Measurements from ENCODE around the gene PAX8.
"Not testable (repeated sequence)": the region's sequence is repeated elsewhere in the genome, so short reads cannot be mapped to it uniquely, and the experiment has no call there.

PAX8 gene

DNA sequence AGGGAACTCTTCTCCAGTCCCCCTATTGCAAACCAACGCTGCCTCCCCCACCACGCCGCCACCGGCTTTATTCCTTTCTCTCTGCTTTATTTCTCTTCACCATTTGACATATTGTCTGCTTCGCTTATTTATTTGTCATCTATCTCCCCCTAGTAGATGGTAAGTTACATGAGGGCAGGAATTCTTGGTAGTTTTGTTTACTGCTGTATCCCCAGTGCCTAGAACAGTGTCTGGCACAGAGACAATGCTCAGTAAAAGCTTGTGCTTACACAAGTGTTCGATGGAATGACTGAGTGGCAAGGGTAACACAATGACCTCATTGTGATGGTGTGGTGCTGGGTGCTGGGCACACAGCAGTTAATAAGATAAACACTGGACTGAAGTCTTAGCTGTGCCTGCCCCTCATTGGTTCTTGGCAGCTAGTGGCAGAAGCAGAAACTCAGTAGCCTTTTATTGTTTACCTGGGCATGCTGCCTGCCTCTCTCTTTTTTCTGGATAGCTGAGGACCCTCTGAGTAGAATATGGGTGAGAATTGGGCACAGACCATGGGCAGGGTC lies 9.5 kb upstream of the PAX8 start:
- H4K5ac ChIP-seq (ENCODE audit: low read length); H4K8ac ChIP-seq (ENCODE audit: low read depth, low read length); H2AK5ac ChIP-seq (ENCODE audit: low read length); H2BK15ac ChIP-seq (replicated peaks; ENCODE audit: low read depth); H3K4ac ChIP-seq (ENCODE audit: low read depth, low read length); H3K4me2 ChIP-seq (ENCODE audit: low read length); H3K27ac ChIP-seq (ENCODE audit: low read depth, low read length); H3K4me3 ChIP-seq (ENCODE audit: low read length); H3K9ac ChIP-seq (ENCODE audit: low read length); H2BK120ac ChIP-seq (ENCODE audit: low read depth, low read length); H3K18ac ChIP-seq (ENCODE audit: low read length); DNase-seq; H3K79me2 ChIP-seq (ENCODE audit: control insufficient read depth, insufficient read depth, low read length); H3K4me1 ChIP-seq (ENCODE audit: control insufficient read depth, low read depth, low read length); H3K23ac ChIP-seq (ENCODE audit: low read length); H3K79me1 ChIP-seq (ENCODE audit: low read length); H3K36me3 ChIP-seq (ENCODE audit: control insufficient read depth, insufficient read depth, low read length); H2BK5ac ChIP-seq (ENCODE audit: low read length); H3K56ac ChIP-seq (ENCODE audit: low read length): not testable (repeated sequence)
- no CpG with 5 or more reads among the region's 6 CpGs for WGBS (ENCODE audit: extremely low coverage, insufficient coverage, low lambda C conversion rate)
- H3K27me3 ChIP-seq (ENCODE audit: insufficient read depth, low read length, poor library complexity) = peaks cover 16% of the 10 kb centered on the region

- Histone ChIP-seq H3K4me3 (ENCODE audit: low read length) (no peak overlapping the region), H3K18ac (ENCODE audit: low read length) (no peak overlapping the region), H3K9ac (ENCODE audit: low read length) (no peak overlapping the region), H2AK5ac (ENCODE audit: low read length) (no peak overlapping the region), H3K56ac (ENCODE audit: low read length) (no peak overlapping the region), H3K79me2 (ENCODE audit: control insufficient read depth, insufficient read depth, low read length) (no peaks in the 10 kb centered on the region), H3K27ac (ENCODE audit: low read depth, low read length) (no peak overlapping the region), H4K5ac (ENCODE audit: low read length) (no peak overlapping the region), H3K4ac (ENCODE audit: low read depth, low read length) (no peak overlapping the region), H3K36me3 (ENCODE audit: control insufficient read depth, insufficient read depth, low read length) (no peaks in the 10 kb centered on the region), H4K8ac (ENCODE audit: low read depth, low read length) (no peak overlapping the region), H3K4me2 (ENCODE audit: low read length) (no peak overlapping the region), H3K23ac (ENCODE audit: low read length) (no peak overlapping the region), H3K27me3 (ENCODE audit: insufficient read depth, low read length, poor library complexity) (peaks cover 3% of the 10 kb centered on the region), H2BK120ac (ENCODE audit: low read depth, low read length) (no peak overlapping the region), H3K4me1 (ENCODE audit: control insufficient read depth, low read depth, low read length) (no peaks in the 10 kb centered on the region), H2BK15ac (replicated peaks; ENCODE audit: low read depth) (no peak overlapping the region), H3K79me1 (ENCODE audit: low read length) (no peaks in the 10 kb centered on the region), H2BK5ac (ENCODE audit: low read length) (no peak overlapping the region)
- DNase-seq = no peak
- WGBS (ENCODE audit: extremely low coverage, insufficient coverage, low lambda C conversion rate) = no CpG with 5 or more reads among the region's 3 CpGs
These were observed 7.1 kb upstream of the PAX8 start for GRCh38 chr2:113285816-113286215.

GRCh38 chr2:113284999-113285398 lies 6.3 kb upstream of the PAX8 start:
- not testable (repeated sequence) for DNase-seq; H3K4me2 ChIP-seq (ENCODE audit: low read length); H3K9ac ChIP-seq (ENCODE audit: low read length); H3K56ac ChIP-seq (ENCODE audit: low read length); H3K4me1 ChIP-seq (ENCODE audit: control insufficient read depth, low read depth, low read length); H2AK5ac ChIP-seq (ENCODE audit: low read length); H2BK5ac ChIP-seq (ENCODE audit: low read length); H4K5ac ChIP-seq (ENCODE audit: low read length); H3K18ac ChIP-seq (ENCODE audit: low read length); H3K4me3 ChIP-seq (ENCODE audit: low read length); H3K36me3 ChIP-seq (ENCODE audit: control insufficient read depth, insufficient read depth, low read length); H3K27me3 ChIP-seq (ENCODE audit: insufficient read depth, low read length, poor library complexity); H2BK120ac ChIP-seq (ENCODE audit: low read depth, low read length); H3K79me2 ChIP-seq (ENCODE audit: control insufficient read depth, insufficient read depth, low read length); H2BK15ac ChIP-seq (replicated peaks; ENCODE audit: low read depth); H4K8ac ChIP-seq (ENCODE audit: low read depth, low read length); H3K79me1 ChIP-seq (ENCODE audit: low read length); H3K4ac ChIP-seq (ENCODE audit: low read depth, low read length); H3K27ac ChIP-seq (ENCODE audit: low read depth, low read length); H3K23ac ChIP-seq (ENCODE audit: low read length)
- WGBS (ENCODE audit: extremely low coverage, insufficient coverage, low lambda C conversion rate) = no CpG with 5 or more reads among the region's 6 CpGs

GRCh38 chr2:113284476-113284875 lies 5.8 kb upstream of the PAX8 start:
- Histone ChIP-seq H3K27me3 (ENCODE audit: insufficient read depth, low read length, poor library complexity) (peaks cover 7% of the 10 kb centered on the region), H3K18ac (ENCODE audit: low read length) (no peak overlapping the region), H3K9ac (ENCODE audit: low read length) (no peak overlapping the region), H3K79me2 (ENCODE audit: control insufficient read depth, insufficient read depth, low read length) (no peaks in the 10 kb centered on the region), H3K56ac (ENCODE audit: low read length) (no peak overlapping the region), H4K5ac (ENCODE audit: low read length) (no peak overlapping the region), H3K79me1 (ENCODE audit: low read length) (no peaks in the 10 kb centered on the region), H3K4ac (ENCODE audit: low read depth, low read length) (no peak overlapping the region), H2AK5ac (ENCODE audit: low read length) (no peak overlapping the region), H2BK15ac (replicated peaks; ENCODE audit: low read depth) (no peak overlapping the region), H3K36me3 (ENCODE audit: control insufficient read depth, insufficient read depth, low read length) (no peaks in the 10 kb centered on the region), H3K4me1 (ENCODE audit: control insufficient read depth, low read depth, low read length) (no peaks in the 10 kb centered on the region), H3K27ac (ENCODE audit: low read depth, low read length) (no peak overlapping the region), H3K4me3 (ENCODE audit: low read length) (no peak overlapping the region), H3K4me2 (ENCODE audit: low read length) (no peak overlapping the region), H2BK120ac (ENCODE audit: low read depth, low read length) (no peak overlapping the region), H3K23ac (ENCODE audit: low read length) (no peak overlapping the region), H2BK5ac (ENCODE audit: low read length) (no peak overlapping the region), H4K8ac (ENCODE audit: low read depth, low read length) (no peak overlapping the region)
- no CpG with 5 or more reads among the region's 1 CpG for WGBS (ENCODE audit: extremely low coverage, insufficient coverage, low lambda C conversion rate)
- no peak for DNase-seq

- no peak overlapping the region for H4K8ac ChIP-seq (ENCODE audit: low read depth, low read length)
- no peaks in the 10 kb centered on the region for H3K36me3 ChIP-seq (ENCODE audit: control insufficient read depth, insufficient read depth, low read length)
- WGBS (ENCODE audit: extremely low coverage, insufficient coverage, low lambda C conversion rate) = no CpG with 5 or more reads among the region's 3 CpGs
- H2BK15ac ChIP-seq (replicated peaks; ENCODE audit: low read depth) = no peak overlapping the region
- H3K23ac ChIP-seq (ENCODE audit: low read length) = no peak overlapping the region
- H2BK120ac ChIP-seq (ENCODE audit: low read depth, low read length) = no peak overlapping the region
- H3K4me2 ChIP-seq (ENCODE audit: low read length) = no peak overlapping the region
- H2BK5ac ChIP-seq (ENCODE audit: low read length) = no peak overlapping the region
- H3K18ac ChIP-seq (ENCODE audit: low read length) = no peak overlapping the region
- no peaks in the 10 kb centered on the region for H3K4me1 ChIP-seq (ENCODE audit: control insufficient read depth, low read depth, low read length)
- H3K79me1 ChIP-seq (ENCODE audit: low read length) = no peaks in the 10 kb centered on the region
- no peaks in the 10 kb centered on the region for H3K79me2 ChIP-seq (ENCODE audit: control insufficient read depth, insufficient read depth, low read length)
- H3K4ac ChIP-seq (ENCODE audit: low read depth, low read length) = no peak overlapping the region
- H4K5ac ChIP-seq (ENCODE audit: low read length) = no peak overlapping the region
- peak; percentile 59 for DNase-seq
- no peak overlapping the region for H3K56ac ChIP-seq (ENCODE audit: low read length)
- no peak overlapping the region for H3K27ac ChIP-seq (ENCODE audit: low read depth, low read length)
- H3K9ac ChIP-seq (ENCODE audit: low read length) = no peak overlapping the region
- no peak overlapping the region for H3K4me3 ChIP-seq (ENCODE audit: low read length)
- peaks cover 13% of the 10 kb centered on the region for H3K27me3 ChIP-seq (ENCODE audit: insufficient read depth, low read length, poor library complexity)
- no peak overlapping the region for H2AK5ac ChIP-seq (ENCODE audit: low read length)
These were observed 5.1 kb upstream of the PAX8 start for GRCh38 chr2:113283704-113284284.

All from mesendoderm (in vitro differentiated cells).